Spleen (tissue), 11 donors: ENCODE results near the gene MERTK. TPM values are rescaled to one million over a fixed set of nuclear protein-coding genes. Genes with fewer than 3 reads are reported as not detected.

ENCODE experiments used
- DNase-seq: peaks from one replicate; pipeline ENCODE4 v3.0.0-alpha.2; 2020
- H3K27ac ChIP-seq, 8 donors: fragments of 200-600 bp; sonication (generic) in 7 of 8; 1 replicate in 4 of 8; 2 replicates in 4 of 8; pipeline versions ENCODE4 v1.5.0 to v1.8.0; 2016 to 2021; ENCODE audit warnings: inconsistent platforms in 4 of 8, mild to moderate bottlenecking in 4 of 8, moderate library complexity in 1 of 8
- H3K27me3 ChIP-seq, 7 donors: fragments of 200-600 bp; sonication (generic) in 6 of 7; replicated peaks in 1 of 7; 1 replicate in 4 of 7; 2 replicates in 3 of 7; pipeline versions ENCODE4 v1.5.0 to v1.8.0; 2016 to 2021; ENCODE audit warnings: inconsistent platforms in 3 of 7, mild to moderate bottlenecking in 1 of 7
- H3K36me3 ChIP-seq, 6 donors: fragments of 200-600 bp; sonication (generic) in 5 of 6; 1 replicate in 4 of 6; 2 replicates in 2 of 6; pipeline versions ENCODE4 v1.5.0 to v1.8.0; 2016 to 2021; ENCODE audit warnings: inconsistent platforms in 2 of 6
- H3K4me1 ChIP-seq, 6 donors: fragments of 200-600 bp; sonication (generic) in 5 of 6; 1 replicate in 3 of 6; 2 replicates in 3 of 6; pipeline versions ENCODE4 v1.5.0 to v1.8.0; 2016 to 2021; ENCODE audit warnings: inconsistent platforms in 3 of 6
- H3K4me3 ChIP-seq, 8 donors: fragments of 200-600 bp; sonication (generic) in 7 of 8; 1 replicate in 4 of 8; 2 replicates in 4 of 8; pipeline versions ENCODE4 v1.5.0 to v1.8.0; 2016 to 2021; ENCODE audit warnings: inconsistent platforms in 4 of 8, mild to moderate bottlenecking in 4 of 8, moderate library complexity in 2 of 8
- H3K9me3 ChIP-seq, 8 donors: fragments of 200-600 bp; sonication (generic) in 7 of 8; 1 replicate in 4 of 8; 2 replicates in 4 of 8; pipeline versions ENCODE4 v1.5.0 to v1.8.0; 2016 to 2021; ENCODE audit warnings: inconsistent platforms in 4 of 8
- CTCF ChIP-seq, 11 experiments: fragments of 200-600 bp in 7 of 11; fragments of 450-650 bp in 4 of 11; sonication (generic) in 4 of 11; IDR thresholded peaks in 8 of 11; conservative IDR thresholded peaks in 3 of 11; 1 replicate in 7 of 11; 2 replicates in 4 of 11; pipeline versions ENCODE4 v1.4.0 to v1.8.0; 2016 to 2021; ENCODE audit warnings: antibody characterized with exemption in 11 of 11, inconsistent platforms in 4 of 11, mild to moderate bottlenecking in 1 of 11
- POLR2A ChIP-seq, 3 donors: fragments of 450-650 bp; IDR thresholded peaks; one replicate each; pipeline ENCODE4 v1.5.1; 2017; ENCODE audit warnings: antibody characterized with exemption in 3 of 3, mild to moderate bottlenecking in 1 of 3
- POLR2AphosphoS5 ChIP-seq, 3 donors: sonication (generic); formaldehyde crosslinking; IDR thresholded peaks; one replicate each; pipeline ENCODE4 v1.5.1; 2017; ENCODE audit warnings: antibody characterized with exemption in 3 of 3
- WGBS, 5 donors: extraction: QIAGEN DNeasy Blood & Tissue Kit in 3 of 5; methylation state at CpG; one replicate each; pipeline versions ENCODE4 v1.1.5 to v1.1.7; 2013 to 2018; 5-methylcytosine and 5-hydroxymethylcytosine counted together
- intact Hi-C: fragments of 100-400 bp; cut with DNase I; formaldehyde crosslinking; loops from one replicate; pipeline ENCODE4 v1.15.0; 2023; ENCODE audit warnings: low total_unique reads
- polyA plus RNA-seq, 3 donors: library from polyadenylated mRNA; stranded (reverse); fragments of 200-250 nt; gene quantifications; one replicate each; pipeline ENCODE4 v1.2.1, GENCODE V29; 2013
- total RNA-seq, 7 donors: library from RNA; depleted of rRNA in 3 of 7; stranded (reverse); fragments of >200 nt in 3 of 7; fragmentation: NEBNext Ultra II Directional in 4 of 7; extraction: Animal tissue kit (Norgen Biotek cat#: 25700) in 4 of 7; gene quantifications; one replicate each; pipeline versions ENCODE4 v1.1.0 to v1.2.1, GENCODE V29; 2016 to 2021
- donor health status: healthy with polysubstance abuse.
- donor health status: DM: no; HTN: no; CAD: no; lungs with moderate emphysema.
- donor health status: DM: no; HTN: no; CAD: no.
- donor health status: Bipolar disorder and iron deficiency.
- donor health status: healthy.
- donor health status: DM: no; HTN: no; CAD: no.
- donor health status: DM: yes; HTN: yes; CAD: no.

The MERTK gene
- total and polyA plus RNA-seq, 10 donors, result 6.9 to 127 (median 49.7) TPM

GRCh38 chr2:112032224-112032586, 133.8 kb downstream of the MERTK start:
- Histone ChIP-seq H3K4me3 (no peak overlapping the region), H3K9me3 (peaks cover 0 to 13% (median 3%) of the 10 kb centered on the region in 8 donors), H3K27me3 (no peaks in the 10 kb centered on the region), H3K27ac (peak overlapping the region in 6 of 8 donors; percentile 70 to 77 (median 74)), H3K4me1 (peaks cover 0 to 39% (median 15%) of the 10 kb centered on the region in 6 donors), H3K36me3 (peaks cover 0 to 11% (median 0%) of the 10 kb centered on the region in 6 donors)
- DNase-seq, result no peak
- intact Hi-C loops, result no loop called here
- WGBS, 5 donors, result 50 to 74% (median 57%) methylated on average over 4 of the region's 4 CpGs
- TF ChIP-seq POLR2AphosphoS5 (IDR thresholded peaks at IDR 0.05) (peak in 1 of 3 donors; percentile 33), CTCF (IDR thresholded peaks at IDR 0.05 in 8 of 11, conservative IDR thresholded peaks at IDR 0.05 in 3 of 11) (no peak)

- DNase-seq, result no peak
- intact Hi-C loops, result no loop called here
- peak in 1 of 3 donors; percentile 45 for TF ChIP-seq POLR2AphosphoS5 (IDR thresholded peaks at IDR 0.05)
- TF ChIP-seq CTCF (IDR thresholded peaks at IDR 0.05 in 8 of 11, conservative IDR thresholded peaks at IDR 0.05 in 3 of 11), result no peak
- no peak for TF ChIP-seq POLR2A (IDR thresholded peaks at IDR 0.05)
- Histone ChIP-seq H3K9me3 (peaks cover 0 to 16% (median 5%) of the 10 kb centered on the region in 8 donors), H3K4me1 (peaks cover 0 to 39% (median 15%) of the 10 kb centered on the region in 6 donors), H3K36me3 (peaks cover 0 to 10% (median 0%) of the 10 kb centered on the region in 6 donors), H3K4me3 (no peak overlapping the region), H3K27me3 (no peaks in the 10 kb centered on the region), H3K27ac (peak overlapping the region; percentile 10 to 77 (median 73))
- 51 to 60% (median 54%) methylated on average over 4 of the region's 4 CpGs for WGBS, 5 donors
Measured at GRCh38 chr2:112032689-112033465, 134.5 kb downstream of the MERTK start.

- intact Hi-C loops, result no loop called here
- H3K27ac ChIP-seq, result peak overlapping the region in 7 of 8 donors; percentile 18 to 77 (median 73)
Measured at GRCh38 chr2:112033600-112033999, 135.2 kb downstream of the MERTK start.

GRCh38 chr2:112034924-112035323, 136.5 kb downstream of the MERTK start:
- peaks cover 0 to 39% (median 15%) of the 10 kb centered on the region in 6 donors for H3K4me1 ChIP-seq
- intact Hi-C loops, result no loop called here
- H3K27ac ChIP-seq, result peak overlapping the region in 3 of 8 donors; percentile 73 to 77 (median 76)
- no peaks in the 10 kb centered on the region for H3K36me3 ChIP-seq
- WGBS, 5 donors, result 63 to 96% (median 79%) methylated on average over 3 of the region's 3 CpGs
- TF ChIP-seq POLR2AphosphoS5 (IDR thresholded peaks at IDR 0.05) (no peak), POLR2A (IDR thresholded peaks at IDR 0.05) (no peak), CTCF (IDR thresholded peaks at IDR 0.05 in 8 of 11, conservative IDR thresholded peaks at IDR 0.05 in 3 of 11) (no peak)
- H3K4me3 ChIP-seq, result no peak overlapping the region
- no peak for DNase-seq
- peaks cover 0 to 23% (median 5%) of the 10 kb centered on the region in 8 donors for H3K9me3 ChIP-seq
- no peaks in the 10 kb centered on the region for H3K27me3 ChIP-seq

More at GRCh38 chr2:112033600-112033999, 135.2 kb downstream of the MERTK start:
- H3K27me3 ChIP-seq, result no peaks in the 10 kb centered on the region
- peaks cover 0 to 18% (median 5%) of the 10 kb centered on the region in 8 donors for H3K9me3 ChIP-seq
- no peak for DNase-seq
- H3K4me3 ChIP-seq, result no peak overlapping the region
- H3K4me1 ChIP-seq, result peaks cover 0 to 39% (median 15%) of the 10 kb centered on the region in 6 donors
- 29 to 68% (median 45%) methylated on average over 1 of the region's 1 CpG for WGBS, 5 donors
- no peak for TF ChIP-seq POLR2A (IDR thresholded peaks at IDR 0.05)
- peak in 2 of 3 donors; percentile 12 to 44 for TF ChIP-seq POLR2AphosphoS5 (IDR thresholded peaks at IDR 0.05)
- H3K36me3 ChIP-seq, result peaks cover 0 to 2% (median 0%) of the 10 kb centered on the region in 6 donors
